Stimulated activated naive CD8-positive, alpha-beta T cell treated with anti-CD3 and anti-CD28 coated beads, Interleukin-15, amount 100 ng/mL, for 72 hours (primary cell): ENCODE measurements around the gene MZB1.
"Not testable (repeated sequence)": the region's sequence is repeated elsewhere in the genome, so short reads cannot be mapped to it uniquely, and the experiment has no call there.

Experiments used
- ATAC-seq: fragments of 150-1000 bp; cut with Tn5 transposase; 2 replicates; pipeline ENCODE4 v1.10.0; 2021; ENCODE audit warnings: mild to moderate bottlenecking, moderate library complexity
- DNase-seq, 2 donors: peaks; one replicate each; pipeline ENCODE4 v3.0.0; 2021 to 2022
- H3K27ac Mint-ChIP-seq, 2 donors: one replicate each; pipeline ENCODE4 v1.8.0; 2022; ENCODE audit warnings: mild to moderate bottlenecking in 2 of 2, mixed read lengths in 2 of 2, moderate library complexity in 2 of 2
- H3K27me3 Mint-ChIP-seq: one replicate; pipeline ENCODE4 v1.8.0; 2022; ENCODE audit warnings: mixed read lengths
- H3K4me1 Mint-ChIP-seq: one replicate; pipeline ENCODE4 v1.8.0; 2022; ENCODE audit warnings: mild to moderate bottlenecking, mixed read lengths
- H3K4me3 Mint-ChIP-seq, 2 donors: one replicate each; pipeline ENCODE4 v1.8.0; 2022; ENCODE audit warnings: mild to moderate bottlenecking in 2 of 2, mixed read lengths in 2 of 2, moderate library complexity in 1 of 2
- H3K9me3 Mint-ChIP-seq, 2 donors: one replicate each; pipeline ENCODE4 v1.8.0; 2022; ENCODE audit warnings: mixed read lengths in 2 of 2

The MZB1 gene

DNA sequence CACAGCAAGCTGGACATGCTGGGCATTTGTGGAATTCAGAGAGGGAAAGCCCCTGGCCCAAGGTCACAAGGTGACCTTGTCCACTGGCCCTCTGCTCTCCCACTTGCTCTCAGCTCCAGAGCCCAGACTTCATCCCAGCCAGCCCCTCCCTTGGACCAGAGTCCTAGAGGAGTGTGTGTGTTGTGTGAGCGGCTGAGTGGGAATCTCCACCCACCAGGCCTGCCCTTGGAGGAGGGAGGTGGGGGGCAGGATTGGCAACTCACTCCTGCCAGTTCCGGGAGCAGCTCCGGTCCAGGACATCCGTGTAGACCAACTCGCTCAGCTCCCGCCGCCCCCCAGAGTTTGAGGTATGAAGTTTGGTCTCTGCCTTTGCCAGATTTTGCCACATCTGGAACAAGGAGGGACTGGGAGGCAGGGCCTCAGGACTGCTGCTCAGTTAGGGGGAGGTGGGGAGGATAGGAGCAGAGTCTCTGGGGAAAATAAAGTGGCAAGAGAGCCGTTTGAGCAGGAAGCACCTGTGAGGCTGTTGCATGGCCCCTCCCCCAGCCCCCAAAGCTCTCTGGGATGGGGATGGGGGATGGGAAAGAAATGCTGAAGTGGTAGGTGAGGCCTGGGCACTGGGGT, 1.4 kb downstream of the MZB1 start:
- ATAC-seq (no peak), DNase-seq (no peak)
- H3K4me3 Mint-ChIP-seq, result peak overlapping the region in 1 of 2 donors; percentile 70
- H3K27ac Mint-ChIP-seq, result peak overlapping the region in 1 of 2 donors; percentile 87
- H3K27me3 Mint-ChIP-seq, result no peaks in the 10 kb centered on the region
- H3K4me1 Mint-ChIP-seq, result peaks cover 86% of the 10 kb centered on the region
- no peaks in the 10 kb centered on the region for H3K9me3 Mint-ChIP-seq

DNA sequence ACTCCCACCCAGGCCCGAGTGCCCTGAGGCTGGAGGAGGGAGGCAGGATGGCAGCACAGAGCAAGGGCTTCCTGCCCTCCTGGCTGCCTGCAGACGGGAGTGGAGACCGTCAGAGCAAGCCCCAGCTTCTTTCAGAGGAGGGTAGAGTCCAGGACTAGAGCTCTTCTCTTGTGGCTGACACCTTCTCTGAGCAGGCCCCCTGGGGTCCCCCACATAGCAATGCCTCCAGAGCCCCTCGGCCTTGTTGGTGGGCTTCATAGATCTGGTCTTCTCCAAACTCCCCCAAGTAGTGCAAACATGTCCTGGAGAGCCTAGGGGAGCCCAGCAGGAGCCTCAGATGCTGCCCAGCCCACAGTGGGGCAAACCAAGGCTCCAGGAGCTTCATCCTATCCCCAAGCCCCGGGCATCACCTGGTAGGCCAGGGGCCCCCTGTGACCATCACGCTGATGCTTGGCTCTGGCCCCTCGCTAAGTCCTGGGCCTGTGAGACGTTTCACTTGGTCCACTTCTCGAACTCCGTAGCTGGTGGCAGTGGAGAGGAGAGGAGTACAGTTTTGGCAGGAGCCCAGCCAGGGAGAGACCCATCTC, 2.0 kb downstream of the MZB1 start:
- peak overlapping the region in 1 of 2 donors; percentile 70 for H3K4me3 Mint-ChIP-seq

GRCh38 chr5:139386956-139387355, 2.8 kb downstream of the MZB1 start:
- not testable (repeated sequence) for H3K9me3 Mint-ChIP-seq, H3K4me3 Mint-ChIP-seq, ATAC-seq, H3K27me3 Mint-ChIP-seq, DNase-seq, H3K27ac Mint-ChIP-seq
- H3K4me1 Mint-ChIP-seq, result peaks cover 79% of the 10 kb centered on the region

More for the DNA sequence above, 2.0 kb downstream of the MZB1 start:
- peaks cover 80% of the 10 kb centered on the region for H3K4me1 Mint-ChIP-seq
- DNase-seq (no peak), ATAC-seq (no peak)
- no peaks in the 10 kb centered on the region for H3K27me3 Mint-ChIP-seq
- peak overlapping the region in 1 of 2 donors; percentile 87 for H3K27ac Mint-ChIP-seq
- no peaks in the 10 kb centered on the region for H3K9me3 Mint-ChIP-seq

DNA sequence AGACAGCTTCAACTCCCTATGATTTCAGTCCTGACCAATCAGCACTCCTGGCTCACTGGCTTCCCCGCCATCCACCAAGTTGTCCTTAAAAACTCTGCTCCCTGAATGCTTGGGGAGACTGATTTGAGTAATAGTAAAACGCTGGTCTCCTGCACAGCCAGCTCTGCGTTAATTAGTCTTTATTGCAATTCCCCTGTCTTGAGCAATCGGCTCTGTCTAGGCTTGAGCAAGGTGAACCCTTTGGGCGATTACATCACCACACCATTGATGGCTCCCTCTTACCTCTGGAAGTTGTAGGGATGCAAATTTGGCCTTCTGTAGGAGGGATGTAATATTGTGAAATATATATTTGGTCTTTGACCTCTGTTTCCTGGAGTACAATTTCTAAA, 3.7 kb downstream of the MZB1 start:
- DNase-seq (no peak), ATAC-seq (no peak)
- Mint-ChIP-seq H3K4me1 (peaks cover 70% of the 10 kb centered on the region), H3K9me3 (no peaks in the 10 kb centered on the region), H3K27me3 (no peaks in the 10 kb centered on the region), H3K4me3 (no peak overlapping the region), H3K27ac (no peak overlapping the region)

DNA sequence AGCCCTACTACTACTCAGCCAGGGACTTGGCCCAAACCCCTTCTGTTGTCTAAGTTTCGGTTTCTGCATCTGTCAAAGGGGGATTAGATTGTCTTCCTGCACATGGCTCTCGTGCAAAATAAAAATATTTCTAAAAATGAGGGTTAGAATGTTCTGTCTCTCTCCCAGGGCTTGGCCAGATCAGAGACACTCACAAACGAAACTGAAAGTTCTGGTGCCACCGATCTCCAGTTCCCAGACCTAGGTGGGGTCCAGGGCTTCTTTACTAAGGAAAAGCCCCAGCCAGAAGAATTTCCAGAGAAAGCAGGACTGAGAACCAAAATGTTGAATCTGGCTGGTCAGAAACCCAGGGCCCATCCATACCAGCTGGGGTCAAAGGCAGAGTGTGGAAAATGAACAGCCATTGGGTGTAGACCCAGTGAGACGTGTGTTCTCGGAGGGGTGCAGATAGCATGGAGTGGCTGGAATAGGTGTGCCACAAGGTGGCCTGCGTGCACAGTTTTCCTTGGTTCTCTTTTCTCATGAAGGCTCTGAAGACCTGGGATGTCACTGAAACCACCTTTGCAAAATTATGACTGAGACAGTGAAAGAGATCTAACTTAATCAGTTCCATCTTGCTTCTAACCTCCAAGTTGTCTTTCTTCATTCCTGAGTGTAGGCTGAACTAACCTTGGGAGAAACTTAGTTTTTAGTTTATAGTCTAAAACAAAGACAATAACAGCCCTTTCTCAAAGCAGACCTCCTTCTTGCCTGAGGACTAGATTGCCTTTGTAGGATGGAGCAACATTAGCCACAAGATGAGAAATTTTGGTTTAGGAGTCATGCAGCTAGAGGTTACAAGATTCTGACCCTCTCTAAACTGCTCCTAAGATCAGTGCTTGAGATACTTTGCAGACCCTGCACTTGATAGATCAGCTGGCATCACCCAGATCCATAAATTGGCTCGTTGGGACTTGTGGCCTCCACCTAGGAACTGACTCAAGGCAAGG, 4.4 kb downstream of the MZB1 start:
- Mint-ChIP-seq H3K27me3 (no peaks in the 10 kb centered on the region), H3K9me3 (no peaks in the 10 kb centered on the region), H3K4me1 (peaks cover 63% of the 10 kb centered on the region), H3K4me3 (peak overlapping the region; percentile 72 to 77), H3K27ac (peak overlapping the region; percentile 93 to 94)
- ATAC-seq (no peak), DNase-seq (no peak)

DNA sequence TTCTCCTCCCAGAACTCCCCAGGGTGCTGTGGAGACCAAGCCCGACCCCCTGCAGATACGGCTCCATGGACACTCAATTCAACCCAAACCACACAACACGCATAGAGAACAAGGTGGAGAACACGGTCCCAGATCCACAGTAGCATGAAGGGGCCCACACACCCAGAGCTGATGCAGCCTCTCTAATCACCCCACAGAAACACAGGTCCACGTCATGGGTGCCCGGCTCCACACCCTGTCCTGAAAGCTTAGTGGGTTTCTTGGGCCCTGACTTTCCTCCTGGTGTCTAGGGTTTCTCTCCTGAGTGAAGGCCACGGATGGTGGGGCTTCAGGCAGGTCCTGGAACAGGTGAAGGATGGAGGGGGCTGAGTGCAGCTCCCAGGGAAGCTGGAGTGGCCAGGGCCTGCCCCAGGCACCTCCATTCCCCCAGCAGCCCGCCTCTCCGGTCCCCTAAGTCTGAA, 5.1 kb downstream of the MZB1 start:
- ATAC-seq (no peak), DNase-seq (no peak)
- no peaks in the 10 kb centered on the region for H3K27me3 Mint-ChIP-seq
- H3K4me1 Mint-ChIP-seq, result peaks cover 55% of the 10 kb centered on the region
- H3K9me3 Mint-ChIP-seq, result no peaks in the 10 kb centered on the region
- H3K27ac Mint-ChIP-seq, result peak overlapping the region; percentile 93 to 94
- peak overlapping the region; percentile 72 to 77 for H3K4me3 Mint-ChIP-seq

DNA sequence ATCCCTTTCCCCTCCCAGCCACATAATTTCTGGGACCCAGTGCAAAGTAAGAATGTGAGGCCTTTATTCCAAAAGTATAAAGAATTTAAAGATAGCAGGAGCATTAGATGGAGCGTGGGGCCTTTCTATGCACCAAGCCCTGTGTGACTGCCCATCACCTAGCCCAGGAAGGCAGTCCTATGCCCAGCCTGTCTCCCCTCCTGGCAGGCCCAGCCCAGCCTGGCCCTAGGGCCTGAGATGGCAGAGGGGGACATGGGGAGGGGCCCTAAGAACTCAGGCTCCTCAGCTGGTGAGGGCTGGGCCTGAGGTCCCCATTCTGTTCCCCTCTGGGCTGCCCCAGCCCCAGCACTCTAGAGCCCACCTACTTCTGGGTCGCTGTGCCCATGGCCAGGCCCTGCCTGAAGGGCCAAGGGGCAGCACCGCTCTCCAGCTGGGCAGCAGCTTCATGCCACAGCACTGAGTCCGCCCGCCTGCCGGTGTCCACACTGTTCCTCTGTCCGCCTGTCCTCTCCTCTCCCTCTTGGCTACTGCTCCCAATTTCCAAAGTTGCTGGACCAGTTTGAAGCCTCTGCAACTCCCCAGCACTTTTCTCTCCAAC, 5.6 kb downstream of the MZB1 start:
- peaks cover 55% of the 10 kb centered on the region for H3K4me1 Mint-ChIP-seq
- peak overlapping the region; percentile 1 to 77 for H3K4me3 Mint-ChIP-seq

GRCh38 chr5:139383275-139383992, 6.3 kb downstream of the MZB1 start, which contains the start of gene SLC23A1:
Gene SLC23A1, minus strand, starts transcription at chr5:139383297. Its CDS starts 44 bp downstream, at chr5:139383253.
- no peak for ATAC-seq
- no peak within 1 kb of the TSS for H3K4me3 Mint-ChIP-seq
- no peak for DNase-seq
- no peaks in the 10 kb centered on the region for H3K27me3 Mint-ChIP-seq
- peak within 1 kb of the TSS in 1 of 2 donors; percentile 56 for H3K27ac Mint-ChIP-seq
- H3K4me1 Mint-ChIP-seq, result peaks cover 53% of the 10 kb centered on the region
- no peaks in the 10 kb centered on the region for H3K9me3 Mint-ChIP-seq

More for the DNA sequence above, 5.6 kb downstream of the MZB1 start:
- Mint-ChIP-seq H3K9me3 (no peaks in the 10 kb centered on the region), H3K27ac (peak overlapping the region; percentile 56 to 94), H3K27me3 (no peaks in the 10 kb centered on the region)
- no peak for ATAC-seq
- no peak for DNase-seq

DNA sequence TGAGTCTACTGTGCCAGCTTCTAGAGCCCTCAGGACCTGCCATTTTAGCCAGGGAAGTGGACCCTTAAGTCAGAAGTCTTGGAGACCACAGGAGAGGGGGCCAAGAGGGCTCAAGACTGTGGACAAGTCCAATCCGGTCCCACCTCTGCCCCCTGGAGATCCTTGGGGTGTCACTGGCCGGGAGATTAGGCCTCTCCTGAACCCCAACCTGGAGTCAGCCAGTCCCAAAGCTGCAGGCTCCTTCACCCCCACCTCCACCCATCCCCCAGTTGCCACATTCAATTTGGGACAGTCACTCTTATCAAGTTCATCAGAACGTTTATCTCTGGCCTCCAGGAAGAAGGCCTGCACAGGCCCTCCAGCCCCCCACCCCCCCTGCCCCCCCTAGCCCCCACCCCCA, 6.9 kb downstream of the MZB1 start:
- no peak overlapping the region for H3K4me3 Mint-ChIP-seq
- H3K4me1 Mint-ChIP-seq, result peaks cover 46% of the 10 kb centered on the region
- H3K9me3 Mint-ChIP-seq, result no peaks in the 10 kb centered on the region
- H3K27me3 Mint-ChIP-seq, result no peaks in the 10 kb centered on the region
- DNase-seq (no peak), ATAC-seq (no peak)
- H3K27ac Mint-ChIP-seq, result no peak overlapping the region

DNA sequence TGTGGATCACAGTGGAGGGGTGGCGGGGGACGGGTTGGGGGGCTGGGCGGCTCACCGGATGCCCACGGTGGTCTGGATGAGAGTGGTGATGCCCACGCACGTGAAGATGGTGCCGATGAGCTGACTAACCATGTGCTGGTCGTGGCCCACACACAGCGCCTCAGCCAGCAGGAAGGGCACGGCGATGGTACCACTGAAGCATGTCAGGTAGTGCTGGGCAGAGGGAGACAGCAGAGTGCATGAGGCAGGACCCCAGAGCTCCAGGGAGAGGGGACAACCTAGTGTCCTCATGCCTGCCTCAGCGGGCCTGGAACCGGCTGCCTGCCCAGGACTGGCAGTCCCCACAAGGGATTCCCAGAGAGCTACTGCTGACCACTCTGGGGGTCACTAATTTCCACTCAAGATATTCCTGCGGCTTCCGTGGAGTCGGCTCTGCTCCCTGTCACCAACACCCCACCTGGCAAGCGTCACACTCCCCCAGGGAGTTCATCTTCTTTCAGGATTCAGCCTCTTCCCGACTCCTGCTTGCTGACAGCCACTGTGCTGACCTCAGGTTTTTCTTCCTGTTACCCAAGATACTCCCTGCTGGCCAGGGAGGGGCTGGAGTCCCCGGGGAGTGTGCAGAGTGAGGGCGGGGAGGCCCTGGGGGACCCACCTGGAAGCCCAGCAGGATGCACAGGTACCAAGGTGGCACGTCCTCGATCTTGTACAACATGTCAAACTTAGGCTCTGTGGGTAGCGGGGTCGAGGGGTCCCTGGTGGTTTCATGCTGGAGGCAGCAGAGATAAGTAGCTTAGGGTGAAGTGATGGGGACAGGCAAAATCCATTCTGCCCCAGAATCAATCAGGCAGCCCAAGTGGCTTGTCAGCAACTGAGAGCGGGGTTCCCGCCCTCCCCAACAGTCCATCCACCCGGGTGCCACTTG, 7.6 kb downstream of the MZB1 start:
- Mint-ChIP-seq H3K4me1 (peaks cover 43% of the 10 kb centered on the region), H3K27ac (no peak overlapping the region), H3K9me3 (no peaks in the 10 kb centered on the region), H3K27me3 (no peaks in the 10 kb centered on the region), H3K4me3 (no peak overlapping the region)
- DNase-seq (no peak), ATAC-seq (no peak)

- no peaks in the 10 kb centered on the region for H3K27me3 Mint-ChIP-seq
- H3K4me3 Mint-ChIP-seq, result no peak overlapping the region
- no peak for DNase-seq
- no peak for ATAC-seq
- H3K9me3 Mint-ChIP-seq, result no peaks in the 10 kb centered on the region
- H3K4me1 Mint-ChIP-seq, result peaks cover 24% of the 10 kb centered on the region
- peak overlapping the region; percentile 4 to 77 for H3K27ac Mint-ChIP-seq
These were observed 9.9 kb downstream of the MZB1 start for GRCh38 chr5:139379626-139380449.

- Mint-ChIP-seq H3K27me3 (no peaks in the 10 kb centered on the region), H3K9me3 (no peaks in the 10 kb centered on the region), H3K27ac (peak overlapping the region in 1 of 2 donors; percentile 77), H3K4me3 (no peak overlapping the region), H3K4me1 (peaks cover 16% of the 10 kb centered on the region)
- DNase-seq (no peak), ATAC-seq (no peak)
These were observed 10.8 kb downstream of the MZB1 start for GRCh38 chr5:139378941-139379361.

DNA sequence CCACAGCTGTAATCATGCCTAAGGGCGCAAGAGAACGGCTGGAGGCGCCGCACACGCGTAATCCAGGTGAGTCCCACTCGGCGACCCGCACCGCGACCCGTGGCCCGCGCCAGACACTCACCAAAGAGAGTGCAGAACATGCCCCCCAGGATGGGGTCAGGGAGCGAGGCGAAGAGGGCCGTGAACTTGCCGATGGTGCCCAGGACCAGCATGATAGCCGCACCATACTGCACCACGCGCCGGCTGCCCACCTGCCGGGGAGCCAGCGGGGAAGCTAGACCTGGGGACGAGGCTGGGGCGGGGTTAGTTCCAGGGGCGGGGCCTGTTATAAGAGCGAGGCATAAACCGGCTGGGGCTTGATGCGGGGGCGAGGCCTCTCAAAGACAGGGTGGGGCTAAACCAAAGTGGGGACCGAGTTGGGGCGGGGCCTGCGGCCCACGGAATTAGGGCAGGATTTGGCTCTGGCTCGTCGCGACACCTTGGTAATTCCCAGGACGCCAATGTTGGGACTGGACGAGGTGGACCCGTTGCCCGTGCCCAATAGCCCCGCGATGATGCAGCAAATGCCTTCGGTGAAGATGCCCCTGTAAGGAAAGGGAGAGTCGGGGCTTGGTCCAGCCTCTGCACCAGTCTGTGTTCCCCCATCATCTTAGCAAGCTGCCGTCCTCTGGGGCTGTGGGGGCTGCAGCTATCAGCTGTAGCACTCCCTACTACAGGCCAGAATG, 11.4 kb downstream of the MZB1 start:
- peaks cover 16% of the 10 kb centered on the region for H3K4me1 Mint-ChIP-seq
- no peak for ATAC-seq

More for the DNA sequence above, 11.4 kb downstream of the MZB1 start:
- H3K27ac Mint-ChIP-seq, result no peak overlapping the region
- no peak overlapping the region for H3K4me3 Mint-ChIP-seq
- H3K9me3 Mint-ChIP-seq, result no peaks in the 10 kb centered on the region
- H3K27me3 Mint-ChIP-seq, result no peaks in the 10 kb centered on the region
- no peak for DNase-seq
